Activated naive CD8-positive, alpha-beta T cell treated with anti-CD3 and anti-CD28 coated beads for 36 hours (primary cell): ENCODE measurements around the gene LPIN3. TPM values are rescaled to one million over a fixed set of nuclear protein-coding genes. Genes with fewer than 3 reads are reported as not detected.
"Not testable (repeated sequence)": the region's sequence is repeated elsewhere in the genome, so short reads cannot be mapped to it uniquely, and the experiment has no call there.

ENCODE experiments used
- DNase-seq: peaks from one replicate; pipeline ENCODE4 v3.0.0; 2021
- H3K27ac Mint-ChIP-seq: one replicate; pipeline ENCODE4 v1.8.0; 2022; ENCODE audit warnings: mild to moderate bottlenecking, moderate library complexity, mixed read lengths
- H3K27me3 Mint-ChIP-seq: one replicate; pipeline ENCODE4 v1.8.0; 2022; ENCODE audit warnings: mild to moderate bottlenecking, mixed read lengths
- H3K36me3 Mint-ChIP-seq: one replicate; pipeline ENCODE4 v1.8.0; 2021; ENCODE audit warnings: mild to moderate bottlenecking, mixed read lengths
- H3K4me1 Mint-ChIP-seq: one replicate; pipeline ENCODE4 v1.8.0; 2021; ENCODE audit warnings: mixed read lengths
- H3K4me3 Mint-ChIP-seq: one replicate; pipeline ENCODE4 v1.8.0; 2022; ENCODE audit warnings: mild to moderate bottlenecking, moderate library complexity, mixed read lengths
- H3K9me3 Mint-ChIP-seq: one replicate; pipeline ENCODE4 v1.8.0; 2022; ENCODE audit warnings: mixed read lengths
- total RNA-seq, 2 experiments: library from RNA; stranded (reverse); gene quantifications; one replicate each; pipeline ENCODE4 v1.2.3, GENCODE V29; 2021

LPIN3 gene
- total RNA-seq: 1 to 10 TPM; 1.4 to 1.8 TPM

- H3K27ac Mint-ChIP-seq: no peak within 1 kb of the TSS
These were observed at the start of gene LPIN3 for GRCh38 chr20:41340327-41341055. Gene LPIN3 (plus strand): TSS chr20:41340821. CDS start chr20:41345804, 4,983 bp downstream.

GRCh38 chr20:41293269-41294037 is 47.2 kb upstream of the LPIN3 start:
- Mint-ChIP-seq H3K36me3 (peaks cover 2% of the 10 kb centered on the region), H3K4me3 (no peak overlapping the region), H3K4me1 (peaks cover 7% of the 10 kb centered on the region), H3K27me3 (no peaks in the 10 kb centered on the region), H3K27ac (no peak overlapping the region), H3K9me3 (no peaks in the 10 kb centered on the region)
- DNase-seq: no peak

More at GRCh38 chr20:41340327-41341055, at the start of gene LPIN3:
- H3K9me3 Mint-ChIP-seq: no peaks in the 10 kb centered on the region
- peak; percentile 61 for DNase-seq
- peaks cover 7% of the 10 kb centered on the region for H3K4me1 Mint-ChIP-seq
- H3K36me3 Mint-ChIP-seq: no peaks in the 10 kb centered on the region
- H3K27me3 Mint-ChIP-seq: peaks cover 4% of the 10 kb centered on the region
- H3K4me3 Mint-ChIP-seq: peak within 1 kb of the TSS; percentile 71

DNA sequence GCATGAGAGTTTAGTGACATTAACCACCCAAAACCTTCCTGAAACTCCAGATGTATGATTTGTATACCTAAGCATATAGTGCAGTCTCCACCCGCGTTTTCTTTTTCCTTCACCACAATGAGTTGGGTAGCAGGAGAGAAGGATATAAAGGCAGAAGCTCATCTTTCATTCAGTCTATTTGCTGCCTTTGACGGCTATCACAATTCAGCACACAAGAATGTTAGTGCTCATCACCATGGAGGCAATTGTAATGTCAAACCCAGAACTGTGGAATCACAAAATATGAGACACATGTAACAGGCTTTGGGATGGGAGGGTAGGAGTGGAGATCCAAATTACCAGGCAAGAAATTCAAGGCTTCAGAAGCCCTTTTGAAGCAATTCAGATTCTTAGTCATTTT is 40.7 kb upstream of the LPIN3 start:
- Mint-ChIP-seq H3K9me3 (no peaks in the 10 kb centered on the region), H3K27me3 (no peaks in the 10 kb centered on the region), H3K4me3 (no peak overlapping the region), H3K4me1 (peaks cover 4% of the 10 kb centered on the region), H3K36me3 (peaks cover 2% of the 10 kb centered on the region), H3K27ac (no peak overlapping the region)
- DNase-seq: no peak

- H3K27me3 Mint-ChIP-seq: no peaks in the 10 kb centered on the region
- H3K9me3 Mint-ChIP-seq: no peaks in the 10 kb centered on the region
- no peak overlapping the region for H3K27ac Mint-ChIP-seq
- no peak for DNase-seq
- H3K36me3 Mint-ChIP-seq: peaks cover 2% of the 10 kb centered on the region
- H3K4me1 Mint-ChIP-seq: peaks cover 4% of the 10 kb centered on the region
- H3K4me3 Mint-ChIP-seq: no peak overlapping the region
These were observed 40.2 kb upstream of the LPIN3 start for GRCh38 chr20:41300383-41300782.

- Mint-ChIP-seq H3K4me1 (peaks cover 4% of the 10 kb centered on the region), H3K9me3 (no peaks in the 10 kb centered on the region), H3K36me3 (peaks cover 2% of the 10 kb centered on the region), H3K27ac (no peak overlapping the region), H3K4me3 (no peak overlapping the region), H3K27me3 (no peaks in the 10 kb centered on the region)
- no peak for DNase-seq
These were observed 39.7 kb upstream of the LPIN3 start for GRCh38 chr20:41300886-41301285.

- peaks cover 12% of the 10 kb centered on the region for H3K4me1 Mint-ChIP-seq
- no peaks in the 10 kb centered on the region for H3K27me3 Mint-ChIP-seq
- no peaks in the 10 kb centered on the region for H3K9me3 Mint-ChIP-seq
- H3K36me3 Mint-ChIP-seq: peaks cover 2% of the 10 kb centered on the region
- H3K27ac Mint-ChIP-seq: no peak overlapping the region
- H3K4me3 Mint-ChIP-seq: no peak overlapping the region
- DNase-seq: no peak
These were observed 36.6 kb upstream of the LPIN3 start for GRCh38 chr20:41304002-41304401.

- no peak for DNase-seq
- H3K36me3 Mint-ChIP-seq: peaks cover 2% of the 10 kb centered on the region
- H3K27me3 Mint-ChIP-seq: no peaks in the 10 kb centered on the region
- no peak overlapping the region for H3K27ac Mint-ChIP-seq
- no peaks in the 10 kb centered on the region for H3K9me3 Mint-ChIP-seq
- H3K4me3 Mint-ChIP-seq: no peak overlapping the region
- peaks cover 13% of the 10 kb centered on the region for H3K4me1 Mint-ChIP-seq
These were observed 36.1 kb upstream of the LPIN3 start for GRCh38 chr20:41304424-41305079.

DNA sequence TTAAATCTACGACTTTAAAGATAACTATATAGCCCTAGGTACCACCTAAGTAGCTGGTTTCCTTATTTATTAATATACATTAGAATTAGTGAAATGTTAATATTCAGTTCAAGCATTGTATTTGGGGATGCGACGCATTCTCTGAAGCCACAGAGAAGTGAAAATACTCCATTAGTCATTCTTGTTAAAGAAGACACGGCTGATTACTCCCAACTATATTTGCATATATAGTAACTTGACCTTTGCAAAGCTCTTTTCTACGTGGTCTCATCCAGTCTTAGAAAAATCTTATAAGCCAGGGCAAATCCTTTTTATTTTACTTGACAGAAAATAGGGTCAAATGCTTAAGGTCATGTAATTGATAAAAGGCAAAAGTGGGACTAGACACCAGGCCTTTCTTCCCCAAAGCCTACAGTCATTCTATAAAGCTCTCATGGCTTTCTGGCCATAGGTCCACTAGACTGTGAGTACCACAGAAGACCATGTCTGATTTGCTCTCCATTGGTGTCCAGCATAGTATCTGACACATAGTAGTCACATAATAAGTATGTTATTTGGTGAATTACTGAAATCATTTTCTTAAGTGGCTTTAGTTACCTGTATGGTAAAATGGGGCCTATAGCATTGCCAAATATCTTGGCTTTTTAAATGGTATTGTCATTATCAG is 34.4 kb upstream of the LPIN3 start:
- Mint-ChIP-seq H3K36me3 (peaks cover 2% of the 10 kb centered on the region), H3K27me3 (no peaks in the 10 kb centered on the region), H3K4me1 (peaks cover 13% of the 10 kb centered on the region), H3K27ac (no peak overlapping the region), H3K9me3 (no peaks in the 10 kb centered on the region), H3K4me3 (no peak overlapping the region)
- DNase-seq: no peak

- Mint-ChIP-seq H3K4me1 (peaks cover 13% of the 10 kb centered on the region), H3K27ac (no peak overlapping the region), H3K36me3 (peaks cover 2% of the 10 kb centered on the region), H3K27me3 (no peaks in the 10 kb centered on the region), H3K4me3 (no peak overlapping the region), H3K9me3 (no peaks in the 10 kb centered on the region)
- DNase-seq: no peak
These were observed 33.6 kb upstream of the LPIN3 start for GRCh38 chr20:41307021-41307420.

DNA sequence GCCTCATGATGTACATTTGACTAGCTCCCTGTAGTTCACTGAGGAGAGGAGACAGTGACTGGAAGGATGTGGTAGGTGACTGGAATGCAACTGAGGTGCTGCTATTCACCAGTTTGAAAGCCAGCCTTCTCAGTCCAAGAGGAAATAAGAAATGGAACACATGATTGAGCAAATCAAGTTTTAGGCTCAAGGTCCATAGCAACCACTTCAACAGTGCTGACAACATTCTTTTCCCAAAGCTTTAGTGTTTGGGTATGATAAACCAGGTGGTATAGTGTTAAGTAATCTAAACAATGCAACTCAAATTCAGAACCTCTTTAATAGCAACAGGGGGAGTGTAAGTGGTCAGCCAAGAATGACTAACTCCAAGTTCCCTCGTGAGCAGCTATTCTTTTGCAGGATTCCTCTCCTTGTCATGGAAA is 32.3 kb upstream of the LPIN3 start:
- Mint-ChIP-seq H3K27ac (no peak overlapping the region), H3K36me3 (peaks cover 2% of the 10 kb centered on the region), H3K9me3 (no peaks in the 10 kb centered on the region), H3K4me1 (peaks cover 13% of the 10 kb centered on the region), H3K27me3 (no peaks in the 10 kb centered on the region), H3K4me3 (no peak overlapping the region)
- no peak for DNase-seq

GRCh38 chr20:41308726-41309413 is 31.8 kb upstream of the LPIN3 start:
- DNase-seq: no peak
- H3K36me3 Mint-ChIP-seq: peaks cover 2% of the 10 kb centered on the region
- no peak overlapping the region for H3K27ac Mint-ChIP-seq
- peaks cover 13% of the 10 kb centered on the region for H3K4me1 Mint-ChIP-seq
- no peaks in the 10 kb centered on the region for H3K9me3 Mint-ChIP-seq
- H3K27me3 Mint-ChIP-seq: no peaks in the 10 kb centered on the region
- no peak overlapping the region for H3K4me3 Mint-ChIP-seq

GRCh38 chr20:41309817-41310216 is 30.8 kb upstream of the LPIN3 start:
- no peak for DNase-seq
- peaks cover 2% of the 10 kb centered on the region for H3K36me3 Mint-ChIP-seq
- H3K9me3 Mint-ChIP-seq: no peaks in the 10 kb centered on the region
- peaks cover 22% of the 10 kb centered on the region for H3K4me1 Mint-ChIP-seq
- no peaks in the 10 kb centered on the region for H3K27me3 Mint-ChIP-seq
- H3K27ac Mint-ChIP-seq: no peak overlapping the region
- H3K4me3 Mint-ChIP-seq: no peak overlapping the region

DNA sequence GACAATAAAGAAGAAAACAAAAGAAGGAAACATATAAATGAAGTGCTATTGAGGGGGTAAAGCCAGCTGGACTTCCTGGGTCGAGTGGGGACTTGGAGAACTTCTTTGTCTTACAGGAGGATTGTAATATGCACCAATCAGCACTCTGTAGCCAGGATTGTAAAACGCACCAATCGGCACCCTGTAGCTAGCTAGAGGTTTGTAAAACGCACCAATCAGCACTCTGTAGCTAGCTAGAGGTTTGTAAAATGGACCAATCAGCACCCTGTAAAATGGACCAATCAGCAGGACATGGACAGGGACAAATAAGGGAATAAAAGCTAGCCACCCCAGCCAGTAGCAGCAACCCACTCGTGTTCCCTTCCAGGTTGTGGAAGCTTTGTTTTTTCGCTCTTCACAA is 28.6 kb upstream of the LPIN3 start:
- H3K4me3 Mint-ChIP-seq, DNase-seq, H3K27ac Mint-ChIP-seq, H3K9me3 Mint-ChIP-seq, H3K36me3 Mint-ChIP-seq, H3K27me3 Mint-ChIP-seq: not testable (repeated sequence)
- peaks cover 31% of the 10 kb centered on the region for H3K4me1 Mint-ChIP-seq

DNA sequence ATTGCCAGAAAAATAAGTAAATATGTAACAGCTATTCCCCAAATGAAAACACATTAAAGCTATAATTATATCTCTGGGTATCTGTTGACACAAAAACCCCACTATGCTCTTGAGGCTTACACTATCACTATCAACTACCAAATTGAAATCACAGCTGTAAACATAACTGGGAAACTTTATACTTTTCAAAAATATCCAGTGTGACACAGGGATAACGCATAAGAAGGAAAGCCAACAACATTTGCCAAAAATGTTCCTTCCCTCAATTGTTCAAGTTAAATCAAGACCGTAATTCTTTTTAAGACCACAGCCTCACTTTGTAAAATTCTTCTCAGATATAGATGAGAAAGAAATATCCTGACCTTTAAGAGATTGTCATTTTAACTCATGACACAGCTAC is 26.2 kb upstream of the LPIN3 start:
- Mint-ChIP-seq H3K27ac (no peak overlapping the region), H3K4me3 (no peak overlapping the region), H3K4me1 (peaks cover 27% of the 10 kb centered on the region), H3K36me3 (peaks cover 2% of the 10 kb centered on the region), H3K9me3 (no peaks in the 10 kb centered on the region), H3K27me3 (no peaks in the 10 kb centered on the region)
- no peak for DNase-seq
